GM12801 (cell line): Measurements from ENCODE around the gene HNRNPM.

Source experiments
- TF ChIP-seq, protein P1 (sequence below): IDR thresholded peaks from one replicate; pipeline ENCODE4 v1.5.1; 2011; ENCODE audit warnings: control low read depth; ENCODE audit not compliant: insufficient read length; ENCODE audit errors: extremely low read depth

Gene HNRNPM

DNA sequence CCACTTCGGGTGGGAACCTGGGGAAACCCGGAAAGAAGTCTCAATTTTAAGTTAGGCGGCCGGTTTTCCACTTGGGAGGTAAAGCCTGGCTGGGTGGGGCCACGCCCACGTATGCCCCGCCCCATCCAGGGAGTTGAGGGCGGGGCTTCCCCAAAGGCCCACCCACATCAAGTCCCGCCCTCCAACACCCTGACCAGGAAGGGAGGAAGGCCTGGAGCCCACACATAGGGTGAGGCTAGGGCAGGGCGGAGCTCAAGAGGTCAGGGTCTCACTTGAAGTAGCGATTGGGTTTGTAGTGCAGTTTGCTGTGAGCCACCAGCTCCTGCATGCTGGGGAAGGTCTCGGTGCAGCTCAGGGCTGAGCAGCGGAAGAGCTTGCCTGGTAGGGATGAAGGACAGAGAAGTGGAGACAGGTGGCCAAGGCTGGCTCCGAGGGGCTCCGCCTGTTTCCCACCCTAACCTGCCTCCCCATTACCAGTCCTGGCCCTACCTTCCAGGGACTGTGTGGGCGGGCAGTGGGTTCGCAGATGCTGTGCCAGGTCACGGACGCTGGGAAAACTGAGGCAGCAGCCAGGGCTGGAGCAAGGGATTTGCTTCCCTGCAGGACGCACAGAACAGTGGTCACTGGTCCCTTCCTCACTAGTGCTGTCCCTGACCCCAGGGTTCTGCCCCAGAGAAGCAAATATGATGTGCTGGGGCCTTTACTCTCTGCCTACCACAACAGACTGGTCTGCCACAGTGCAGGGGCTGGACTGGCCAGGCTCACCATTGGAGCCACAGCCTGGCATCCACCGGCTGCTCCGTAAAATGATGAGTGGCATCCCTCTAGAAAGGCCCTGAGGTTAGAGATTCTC, 67.6 kb downstream of the HNRNPM start:
- TF ChIP-seq, protein P1, sequence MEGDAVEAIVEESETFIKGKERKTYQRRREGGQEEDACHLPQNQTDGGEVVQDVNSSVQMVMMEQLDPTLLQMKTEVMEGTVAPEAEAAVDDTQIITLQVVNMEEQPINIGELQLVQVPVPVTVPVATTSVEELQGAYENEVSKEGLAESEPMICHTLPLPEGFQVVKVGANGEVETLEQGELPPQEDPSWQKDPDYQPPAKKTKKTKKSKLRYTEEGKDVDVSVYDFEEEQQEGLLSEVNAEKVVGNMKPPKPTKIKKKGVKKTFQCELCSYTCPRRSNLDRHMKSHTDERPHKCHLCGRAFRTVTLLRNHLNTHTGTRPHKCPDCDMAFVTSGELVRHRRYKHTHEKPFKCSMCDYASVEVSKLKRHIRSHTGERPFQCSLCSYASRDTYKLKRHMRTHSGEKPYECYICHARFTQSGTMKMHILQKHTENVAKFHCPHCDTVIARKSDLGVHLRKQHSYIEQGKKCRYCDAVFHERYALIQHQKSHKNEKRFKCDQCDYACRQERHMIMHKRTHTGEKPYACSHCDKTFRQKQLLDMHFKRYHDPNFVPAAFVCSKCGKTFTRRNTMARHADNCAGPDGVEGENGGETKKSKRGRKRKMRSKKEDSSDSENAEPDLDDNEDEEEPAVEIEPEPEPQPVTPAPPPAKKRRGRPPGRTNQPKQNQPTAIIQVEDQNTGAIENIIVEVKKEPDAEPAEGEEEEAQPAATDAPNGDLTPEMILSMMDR: no peak

DNA sequence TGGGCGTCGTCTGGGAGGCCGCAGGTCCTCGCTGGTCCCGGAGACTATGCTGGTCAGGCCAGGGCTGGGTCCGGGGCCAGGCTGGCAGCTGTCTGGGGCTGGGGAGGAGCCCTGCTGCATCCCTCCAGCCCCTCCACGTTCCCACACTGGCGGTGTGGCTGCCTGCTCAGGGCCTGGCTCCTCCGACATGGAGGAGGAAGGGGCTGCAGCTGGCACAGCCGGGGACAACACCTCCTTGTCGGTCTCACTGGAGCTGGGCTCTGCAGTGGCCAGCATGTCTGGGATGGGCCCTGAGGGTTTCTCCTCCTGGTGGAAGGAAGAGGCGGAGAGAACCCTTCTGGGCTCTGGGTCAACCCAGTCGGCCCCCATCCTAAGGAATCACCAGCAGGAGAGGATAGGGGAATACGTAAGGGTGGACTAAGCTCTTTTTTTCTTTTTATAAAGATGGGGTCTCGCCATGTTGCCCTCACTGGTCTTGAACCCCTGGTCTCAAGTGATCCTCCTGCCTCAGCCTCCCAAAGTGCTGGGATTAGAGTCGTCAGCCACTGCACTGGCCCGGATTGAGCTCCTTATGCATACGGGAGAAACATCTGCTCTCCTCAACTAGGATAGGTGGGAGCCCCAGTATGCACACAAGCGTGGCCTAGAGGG, 68.4 kb downstream of the HNRNPM start:
- TF ChIP-seq, protein P1: no peak

DNA sequence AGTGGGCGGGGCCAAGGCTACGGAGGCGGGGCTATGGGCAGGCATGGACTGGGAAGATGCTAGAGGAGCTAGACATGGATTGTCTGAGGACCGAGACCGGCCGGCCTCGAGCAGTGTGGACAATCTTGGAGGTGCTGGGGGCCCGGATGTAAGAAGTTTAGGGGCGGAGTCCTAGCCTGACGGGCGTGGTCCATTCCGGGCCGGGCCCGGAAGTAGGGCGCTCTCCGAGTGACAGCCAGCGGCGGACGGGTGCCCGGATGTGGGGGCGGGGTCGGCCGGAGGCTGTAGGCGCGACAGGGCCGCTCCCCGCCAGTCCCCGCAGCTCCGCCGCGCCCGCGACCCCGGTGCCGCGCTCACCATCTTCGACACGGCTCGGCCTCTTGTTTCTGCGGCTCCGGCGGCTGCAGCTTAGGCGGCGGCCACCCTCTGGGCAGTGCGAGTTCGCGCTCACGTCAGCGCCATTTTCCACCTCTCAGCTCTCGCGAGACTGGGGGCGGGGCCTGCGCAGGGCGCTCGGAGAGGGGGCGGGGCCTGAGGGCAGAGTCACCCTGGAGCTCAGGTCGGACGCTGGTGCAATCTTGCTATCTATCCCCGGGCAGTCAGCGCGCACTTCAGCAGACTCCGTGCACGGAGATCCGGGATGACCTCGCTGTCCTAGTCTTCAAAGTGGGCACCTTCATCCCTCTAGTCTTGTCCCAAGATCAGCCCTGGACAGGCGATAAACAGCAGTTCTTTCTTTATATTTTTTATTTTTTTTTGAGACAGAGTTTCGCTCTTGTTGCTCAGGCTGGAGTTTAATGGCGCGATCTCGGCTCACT, 69.1 kb downstream of the HNRNPM start, which contains the start of gene ZNF414:
Gene ZNF414 (minus strand): TSS at position 481 of the 818 bp plus-strand sequence. CDS start 121 bp downstream, at position 360.
- TF ChIP-seq, protein P1: no peak

DNA sequence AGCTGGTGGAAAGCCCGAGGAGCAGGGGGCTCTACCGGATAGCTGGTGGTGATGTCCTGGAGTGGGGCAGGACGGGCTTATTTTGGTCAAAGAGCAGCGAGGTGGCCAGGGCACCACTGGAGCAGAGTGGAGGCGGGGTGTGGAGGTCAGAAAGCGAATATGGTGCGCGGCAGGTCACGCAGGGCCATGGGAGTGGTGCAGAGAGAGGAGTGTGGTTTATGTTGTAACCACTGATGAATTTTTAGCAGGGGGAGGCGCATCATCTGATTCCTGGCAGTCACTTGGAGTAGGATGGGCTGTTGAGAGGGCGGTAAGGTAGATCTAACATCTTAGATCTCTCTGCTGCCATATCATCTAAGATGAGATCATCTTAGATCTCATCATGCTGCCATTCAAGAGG, 70.5 kb downstream of the HNRNPM start:
- TF ChIP-seq, protein P1: no peak

DNA sequence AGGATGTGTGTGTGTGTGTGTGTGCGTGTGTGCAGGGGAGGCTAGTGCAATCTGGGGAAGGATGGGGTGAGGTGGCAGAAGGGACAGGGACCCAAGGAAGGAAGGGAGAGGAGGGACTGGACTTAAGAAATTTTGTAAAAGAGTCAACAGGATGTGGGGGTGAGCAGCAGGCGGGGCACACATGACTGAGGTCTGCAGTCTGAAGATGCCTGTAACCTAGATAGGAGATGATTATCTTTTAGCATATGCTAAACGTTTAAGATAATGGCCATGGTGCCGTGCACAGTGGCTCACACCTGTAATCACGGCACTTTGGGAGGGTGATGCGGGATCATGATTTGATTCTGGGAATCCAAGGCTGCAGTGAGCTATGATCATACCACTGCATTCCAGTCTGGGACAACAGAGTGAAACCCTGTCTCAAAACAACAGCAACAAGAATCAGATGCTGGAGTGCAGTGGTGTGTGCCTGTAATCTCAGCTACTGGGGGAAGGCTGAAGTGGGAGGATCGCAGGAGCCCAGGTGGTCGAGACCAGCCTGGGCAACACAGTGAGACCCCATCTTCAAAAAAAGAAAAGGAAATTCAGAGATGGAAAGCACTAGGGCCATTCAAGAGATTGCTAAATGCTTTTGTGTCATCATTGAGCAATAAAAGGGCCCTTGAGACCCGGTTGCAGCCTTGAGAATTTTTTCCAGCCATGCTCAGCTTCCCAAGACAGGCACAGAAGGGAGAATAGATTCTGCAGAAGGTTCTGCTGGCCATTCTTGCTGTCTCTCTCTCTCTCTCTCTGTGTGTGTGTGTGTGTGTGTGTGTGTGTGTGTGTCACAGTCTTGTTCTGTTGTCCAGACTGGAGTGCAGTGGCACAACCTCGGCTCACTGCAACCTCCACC, 73.0 kb downstream of the HNRNPM start:
- TF ChIP-seq, protein P1: no peak

DNA sequence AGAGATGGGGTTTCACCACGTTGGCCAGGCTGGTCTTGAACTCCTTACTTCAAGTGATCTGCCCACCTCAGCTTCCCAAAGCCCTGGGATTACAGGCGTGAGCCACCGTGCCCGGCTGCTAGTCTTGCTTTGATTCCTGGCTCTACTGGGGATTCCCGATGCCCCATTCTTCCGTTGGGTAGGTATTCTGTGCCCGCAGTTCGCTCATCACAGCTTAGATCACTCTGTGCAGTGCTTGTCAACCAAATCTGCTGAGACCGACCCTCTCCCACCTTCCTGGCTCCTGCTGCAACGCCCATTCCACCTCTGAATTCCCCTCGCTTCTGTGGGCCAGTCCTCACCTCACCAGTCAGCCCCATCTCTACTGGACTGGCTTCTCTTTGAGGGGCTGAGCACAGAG, 73.8 kb downstream of the HNRNPM start:
- TF ChIP-seq, protein P1: no peak
